Stimulated activated CD4-positive, alpha-beta T cell treated with anti-CD3 and anti-CD28 coated beads, Interleukin-15, amount 100 ng/mL, for 24 hours (primary cell): ENCODE measurements around the gene B4GALT6.

Experiments
- DNase-seq: peaks from one replicate; pipeline ENCODE4 v3.0.0-alpha.2; 2020

Gene B4GALT6

GRCh38 chr18:31590570-31590969 is 93.8 kb downstream of the B4GALT6 start:
- DNase-seq = no peak

GRCh38 chr18:31587529-31587928 is 96.9 kb downstream of the B4GALT6 start:
- no peak for DNase-seq

- no peak for DNase-seq
Observed at GRCh38 chr18:31586616-31587015, 97.8 kb downstream of the B4GALT6 start.

GRCh38 chr18:31585991-31586390 is 98.4 kb downstream of the B4GALT6 start:
- no peak for DNase-seq

GRCh38 chr18:31583185-31583854 is 101.1 kb downstream of the B4GALT6 start:
- no peak for DNase-seq

GRCh38 chr18:31581498-31582197 is 102.7 kb downstream of the B4GALT6 start:
- no peak for DNase-seq

- DNase-seq = no peak
Observed at GRCh38 chr18:31579375-31579774, 105.0 kb downstream of the B4GALT6 start.

- DNase-seq = no peak
Observed at GRCh38 chr18:31578126-31578525, 106.3 kb downstream of the B4GALT6 start.

- no peak for DNase-seq
Observed at GRCh38 chr18:31577195-31577594, 107.2 kb downstream of the B4GALT6 start.

GRCh38 chr18:31576670-31577069 is 107.7 kb downstream of the B4GALT6 start:
- DNase-seq = no peak

GRCh38 chr18:31575515-31576257 is 108.7 kb downstream of the B4GALT6 start:
- DNase-seq = no peak

GRCh38 chr18:31574359-31574758 is 110.0 kb downstream of the B4GALT6 start:
- DNase-seq = no peak
